HepG2 (cell line): ENCODE measurements around the gene SATB2. TPM values are rescaled to one million over a fixed set of nuclear protein-coding genes. Genes with fewer than 3 reads are reported as not detected.
A peak's percentile ranks its signal among the peaks of the same experiment; 100 is the strongest.

Experiments used
- ATAD3A ChIP-seq: sonication (generic); formaldehyde crosslinking; IDR thresholded peaks from 2 replicates; pipeline ENCODE4 v1.4.0; 2020; ENCODE audit warnings: missing genetic modification reagents
- ERF ChIP-seq: IDR thresholded peaks from 2 replicates; pipeline ENCODE4 v1.6.1; 2018; ENCODE audit warnings: missing biosample characterization, missing genetic modification reagents
- ETV6 ChIP-seq: sonication (generic); formaldehyde crosslinking; conservative IDR thresholded peaks from 2 replicates; pipeline ENCODE4 v1.4.0; 2020; ENCODE audit warnings: missing genetic modification reagents
- FOXM1 ChIP-seq: sonication (generic); formaldehyde crosslinking; IDR thresholded peaks from 2 replicates; pipeline ENCODE4 v1.5.0; 2020; ENCODE audit warnings: missing genetic modification reagents
- HDAC6 ChIP-seq: fragments of 200-600 bp; sonication (generic); IDR thresholded peaks from 2 replicates; pipeline ENCODE4 v1.7.0; 2017; ENCODE audit warnings: mild to moderate bottlenecking, antibody characterized with exemption, low read length, low read depth
- MEF2D ChIP-seq: sonication (generic); formaldehyde crosslinking; IDR thresholded peaks from 2 replicates; pipeline ENCODE4 v1.5.1; 2020; ENCODE audit warnings: mild to moderate bottlenecking, missing genetic modification reagents
- NONO ChIP-seq, 2 experiments: fragments of 450-650 bp in 1 of 2; sonication (generic) in 1 of 2; formaldehyde crosslinking in 1 of 2; IDR thresholded peaks in 1 of 2; conservative IDR thresholded peaks in 1 of 2; 2 replicates each; pipeline versions ENCODE4 v1.6.1 to v1.8.0; 2017 to 2022; ENCODE audit warnings: mild to moderate bottlenecking in 1 of 2, missing genetic modification reagents in 1 of 2, moderate library complexity in 1 of 2
- POLR2A ChIP-seq, 2 experiments: IDR thresholded peaks; 2 replicates each; pipeline ENCODE4 v1.6.1; 2011; ENCODE audit warnings: low read depth in 2 of 2, low read length in 2 of 2, mild to moderate bottlenecking in 1 of 2, moderate library complexity in 1 of 2; ENCODE audit not compliant: insufficient read depth in 1 of 2
- SSRP1 ChIP-seq: IDR thresholded peaks from 2 replicates; pipeline ENCODE4 v1.6.1; 2016; ENCODE audit warnings: control low read depth
- U2AF2 ChIP-seq: fragments of 200-400 bp; formaldehyde crosslinking; IDR thresholded peaks from 2 replicates; pipeline ENCODE4 v1.6.1; 2017; ENCODE audit warnings: low read depth, mild to moderate bottlenecking, low read length
- ZBTB34 ChIP-seq: sonication (generic); formaldehyde crosslinking; IDR thresholded peaks from 2 replicates; pipeline ENCODE4 v1.8.0; 2022; ENCODE audit warnings: mild to moderate bottlenecking, missing genetic modification reagents
- ZNF30 ChIP-seq: sonication (generic); formaldehyde crosslinking; IDR thresholded peaks from 2 replicates; pipeline ENCODE4 v1.5.0; 2020; ENCODE audit warnings: mild to moderate bottlenecking, missing genetic modification reagents
- ZNF382 ChIP-seq: sonication (generic); formaldehyde crosslinking; IDR thresholded peaks from 2 replicates; pipeline ENCODE4 v1.5.0; 2020; ENCODE audit warnings: missing genetic modification reagents, mild to moderate bottlenecking, borderline replicate concordance
- ZNF468 ChIP-seq: sonication (generic); formaldehyde crosslinking; IDR thresholded peaks from 2 replicates; pipeline ENCODE4 v1.8.0; 2022; ENCODE audit warnings: mild to moderate bottlenecking, moderate library complexity, missing genetic modification reagents
- ZNF562 ChIP-seq: sonication (generic); formaldehyde crosslinking; IDR thresholded peaks from 2 replicates; pipeline ENCODE4 v1.8.0; 2022; ENCODE audit warnings: missing genetic modification reagents, borderline replicate concordance
- ZNF746 ChIP-seq: sonication (generic); formaldehyde crosslinking; IDR thresholded peaks from 2 replicates; pipeline ENCODE4 v1.8.0; 2022; ENCODE audit warnings: mild to moderate bottlenecking, missing genetic modification reagents
- ZUFSP ChIP-seq: sonication (generic); formaldehyde crosslinking; IDR thresholded peaks from 2 replicates; pipeline ENCODE4 v1.9.0; 2021; ENCODE audit warnings: missing genetic modification reagents, mild to moderate bottlenecking, borderline replicate concordance
- polyA plus RNA-seq, 8 experiments: library from polyadenylated mRNA; depleted of rRNA in 3 of 8; stranded (reverse) in 7 of 8; unstranded in 1 of 8; fragments of >200 nt; fragmentation: Illumina TruSeq in 4 of 8; extraction: Trizol in 4 of 8; gene quantifications; 2 replicates each; pipeline versions ENCODE4 v1.2.1 to v1.2.3, GENCODE V29; 2011 to 2016; ENCODE audit warnings: low read depth in 4 of 8, missing spikeins in 1 of 8, mixed read lengths in 1 of 8; ENCODE audit not compliant: insufficient read depth in 1 of 8
- total RNA-seq, 5 experiments: library from RNA; depleted of rRNA; stranded (reverse); fragments of >200 nt; fragmentation: Illumina TruSeq; extraction: Trizol; gene quantifications; 2 replicates each; pipeline ENCODE4 v1.2.3, GENCODE V29; 2016; ENCODE audit warnings: low read depth in 1 of 5
- TF ChIP-seq, protein P1 (sequence below): sonication (generic); formaldehyde crosslinking; IDR thresholded peaks from 2 replicates; pipeline ENCODE4 v1.5.0; 2020; ENCODE audit warnings: missing genetic modification reagents, mild to moderate bottlenecking, borderline replicate concordance
- TF ChIP-seq, protein P2 (sequence below): sonication (generic); formaldehyde crosslinking; IDR thresholded peaks from 2 replicates; pipeline ENCODE4 v1.9.0; 2022; ENCODE audit warnings: missing genetic modification reagents, mild to moderate bottlenecking, borderline replicate concordance
- TF ChIP-seq, protein P3 (sequence below): sonication (generic); formaldehyde crosslinking; IDR thresholded peaks from 2 replicates; pipeline ENCODE4 v1.4.0; 2020; ENCODE audit warnings: mild to moderate bottlenecking, missing genetic modification reagents
- TF ChIP-seq, protein P4 (sequence below): sonication (generic); formaldehyde crosslinking; IDR thresholded peaks from 2 replicates; pipeline ENCODE4 v1.4.0; 2020; ENCODE audit warnings: mild to moderate bottlenecking, low read depth, missing genetic modification reagents

SATB2 gene
- total and polyA plus RNA-seq, 2 of the 13 experiments (the other 11 are each of a cell fraction or from before 2014, with no cell fraction given), result 2.5 to 5.5 TPM

DNA sequence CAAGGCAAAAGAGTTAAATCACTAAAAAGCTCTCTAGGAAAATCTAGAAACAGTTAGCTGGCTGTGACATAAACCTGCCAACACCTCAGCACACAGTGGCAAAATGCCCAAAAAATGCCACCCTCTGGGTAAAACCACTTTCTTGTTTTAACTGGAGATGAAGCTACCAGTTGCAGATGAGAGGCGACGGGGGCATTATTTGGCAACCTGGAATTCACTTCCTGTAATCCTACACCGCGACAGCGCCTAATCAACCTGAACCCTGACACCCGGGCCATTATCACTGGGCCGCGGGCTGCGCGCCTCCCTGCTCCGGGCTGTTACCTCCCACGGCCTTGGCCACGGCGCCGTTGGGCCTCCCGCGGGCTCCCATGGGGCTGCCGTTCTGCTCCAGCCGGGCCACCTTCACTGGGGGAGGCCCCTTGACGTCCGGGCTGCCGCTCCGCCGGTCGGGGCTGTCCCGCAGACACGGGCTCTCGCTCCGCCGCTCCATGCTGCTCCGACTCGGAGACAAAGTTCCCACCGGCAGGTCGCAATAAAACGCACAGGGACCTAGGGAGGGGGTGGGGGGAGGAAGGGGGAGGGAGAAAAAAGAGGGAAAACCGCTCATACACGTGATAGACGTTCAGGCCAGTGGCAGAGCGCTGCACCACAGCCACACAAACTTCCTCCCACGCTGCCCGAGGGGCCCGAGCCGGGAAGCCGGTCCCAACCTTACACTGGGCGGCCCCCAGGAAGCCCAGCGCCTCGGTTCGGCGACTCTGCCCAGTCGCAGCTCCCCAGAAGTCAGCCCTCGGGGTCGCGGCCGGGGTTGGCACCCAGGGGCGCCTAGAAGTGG is 2.0 kb downstream of the SATB2 start (continued):
- no peak for TF ChIP-seq ZUFSP (CRISPR knock-in tag)
- TF ChIP-seq POLR2A (IDR thresholded peaks at IDR 0.05; ENCODE audit: insufficient read depth in 1 of 2, low read depth in 2 of 2, low read length in 2 of 2), result peak; percentile 46 to 61; a peak in 2 of 4 replicates
- TF ChIP-seq ZNF382 (CRISPR knock-in tag), result no peak
- TF ChIP-seq ZNF30 (CRISPR knock-in tag), result no peak
- peak; percentile 34; the same call in 1 of the 2 replicates for TF ChIP-seq ERF
- TF ChIP-seq HDAC6, result no peak
- TF ChIP-seq ZBTB34 (CRISPR knock-in tag), result peak; percentile 80; the same call in 1 of the 2 replicates
- no peak for TF ChIP-seq ZNF468 (CRISPR knock-in tag)
- TF ChIP-seq FOXM1 (CRISPR knock-in tag), result no peak
- TF ChIP-seq SSRP1 (CRISPR knock-in tag), result peak; percentile 37; the same call in 1 of the 2 replicates
- TF ChIP-seq, protein P1, sequence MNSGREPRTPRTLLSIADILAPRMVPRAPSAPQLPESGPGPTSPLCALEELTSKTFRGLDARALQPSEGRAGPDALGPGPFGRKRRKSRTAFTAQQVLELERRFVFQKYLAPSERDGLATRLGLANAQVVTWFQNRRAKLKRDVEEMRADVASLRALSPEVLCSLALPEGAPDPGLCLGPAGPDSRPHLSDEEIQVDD, result 0 out of 2 replicates have a peak, but pooled peaks have one; percentile 41
- TF ChIP-seq NONO (IDR thresholded peaks at IDR 0.05), result no peak
- TF ChIP-seq NONO (CRISPR knock-in tag; conservative IDR thresholded peaks at IDR 0.05), result peak; percentile 71; the same call in 1 of the 2 replicates
- TF ChIP-seq ETV6 (CRISPR knock-in tag), result peak; percentile 65; the same call in 1 of the 2 replicates
- no peak for TF ChIP-seq MEF2D (CRISPR knock-in tag)
- no peak for TF ChIP-seq ATAD3A (CRISPR knock-in tag)
- TF ChIP-seq, protein P2, sequence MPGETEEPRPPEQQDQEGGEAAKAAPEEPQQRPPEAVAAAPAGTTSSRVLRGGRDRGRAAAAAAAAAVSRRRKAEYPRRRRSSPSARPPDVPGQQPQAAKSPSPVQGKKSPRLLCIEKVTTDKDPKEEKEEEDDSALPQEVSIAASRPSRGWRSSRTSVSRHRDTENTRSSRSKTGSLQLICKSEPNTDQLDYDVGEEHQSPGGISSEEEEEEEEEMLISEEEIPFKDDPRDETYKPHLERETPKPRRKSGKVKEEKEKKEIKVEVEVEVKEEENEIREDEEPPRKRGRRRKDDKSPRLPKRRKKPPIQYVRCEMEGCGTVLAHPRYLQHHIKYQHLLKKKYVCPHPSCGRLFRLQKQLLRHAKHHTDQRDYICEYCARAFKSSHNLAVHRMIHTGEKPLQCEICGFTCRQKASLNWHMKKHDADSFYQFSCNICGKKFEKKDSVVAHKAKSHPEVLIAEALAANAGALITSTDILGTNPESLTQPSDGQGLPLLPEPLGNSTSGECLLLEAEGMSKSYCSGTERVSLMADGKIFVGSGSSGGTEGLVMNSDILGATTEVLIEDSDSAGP (CRISPR knock-in tag), result peak; percentile 85; the same call in 1 of the 2 replicates
- TF ChIP-seq, protein P3, sequence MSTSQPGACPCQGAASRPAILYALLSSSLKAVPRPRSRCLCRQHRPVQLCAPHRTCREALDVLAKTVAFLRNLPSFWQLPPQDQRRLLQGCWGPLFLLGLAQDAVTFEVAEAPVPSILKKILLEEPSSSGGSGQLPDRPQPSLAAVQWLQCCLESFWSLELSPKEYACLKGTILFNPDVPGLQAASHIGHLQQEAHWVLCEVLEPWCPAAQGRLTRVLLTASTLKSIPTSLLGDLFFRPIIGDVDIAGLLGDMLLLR (CRISPR knock-in tag), result no peak
- 0 out of 2 replicates have a peak, but pooled peaks have one; percentile 42 for TF ChIP-seq U2AF2
- TF ChIP-seq, protein P4, sequence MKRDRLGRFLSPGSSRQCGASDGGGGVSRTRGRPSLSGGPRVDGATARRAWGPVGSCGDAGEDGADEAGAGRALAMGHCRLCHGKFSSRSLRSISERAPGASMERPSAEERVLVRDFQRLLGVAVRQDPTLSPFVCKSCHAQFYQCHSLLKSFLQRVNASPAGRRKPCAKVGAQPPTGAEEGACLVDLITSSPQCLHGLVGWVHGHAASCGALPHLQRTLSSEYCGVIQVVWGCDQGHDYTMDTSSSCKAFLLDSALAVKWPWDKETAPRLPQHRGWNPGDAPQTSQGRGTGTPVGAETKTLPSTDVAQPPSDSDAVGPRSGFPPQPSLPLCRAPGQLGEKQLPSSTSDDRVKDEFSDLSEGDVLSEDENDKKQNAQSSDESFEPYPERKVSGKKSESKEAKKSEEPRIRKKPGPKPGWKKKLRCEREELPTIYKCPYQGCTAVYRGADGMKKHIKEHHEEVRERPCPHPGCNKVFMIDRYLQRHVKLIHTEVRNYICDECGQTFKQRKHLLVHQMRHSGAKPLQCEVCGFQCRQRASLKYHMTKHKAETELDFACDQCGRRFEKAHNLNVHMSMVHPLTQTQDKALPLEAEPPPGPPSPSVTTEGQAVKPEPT (CRISPR knock-in tag), result peak; percentile 97
- no peak for TF ChIP-seq ZNF562 (CRISPR knock-in tag)
- TF ChIP-seq ZNF746 (CRISPR knock-in tag), result peak; percentile 83; the same call in 1 of the 2 replicates
